Measurements from ENCODE around the gene SRPX.

The SRPX gene

DNA sequence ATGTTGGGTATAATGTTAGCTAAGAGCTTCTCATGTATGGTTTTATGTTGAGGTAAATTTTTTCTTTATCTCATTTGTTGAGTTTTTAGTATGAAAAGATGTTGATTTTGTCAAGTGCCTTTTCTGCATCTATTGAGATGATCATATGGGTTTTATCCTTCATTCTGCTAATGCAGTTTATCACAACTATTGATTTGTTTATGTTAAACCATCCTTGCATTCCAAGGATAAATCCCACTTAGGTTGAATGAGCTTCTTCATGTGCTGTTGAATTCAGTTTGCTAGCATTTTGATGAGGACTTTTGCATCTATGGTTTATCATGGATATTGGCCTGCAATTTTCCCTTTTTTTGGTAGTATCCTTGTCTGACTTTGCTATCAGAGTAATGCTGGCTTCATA lies 121.0 kb downstream of the SRPX start:
- H3K4me3 ChIP-seq (ENCODE audit: low read depth, low read length): no peak overlapping the region
- TF ChIP-seq, protein P1, sequence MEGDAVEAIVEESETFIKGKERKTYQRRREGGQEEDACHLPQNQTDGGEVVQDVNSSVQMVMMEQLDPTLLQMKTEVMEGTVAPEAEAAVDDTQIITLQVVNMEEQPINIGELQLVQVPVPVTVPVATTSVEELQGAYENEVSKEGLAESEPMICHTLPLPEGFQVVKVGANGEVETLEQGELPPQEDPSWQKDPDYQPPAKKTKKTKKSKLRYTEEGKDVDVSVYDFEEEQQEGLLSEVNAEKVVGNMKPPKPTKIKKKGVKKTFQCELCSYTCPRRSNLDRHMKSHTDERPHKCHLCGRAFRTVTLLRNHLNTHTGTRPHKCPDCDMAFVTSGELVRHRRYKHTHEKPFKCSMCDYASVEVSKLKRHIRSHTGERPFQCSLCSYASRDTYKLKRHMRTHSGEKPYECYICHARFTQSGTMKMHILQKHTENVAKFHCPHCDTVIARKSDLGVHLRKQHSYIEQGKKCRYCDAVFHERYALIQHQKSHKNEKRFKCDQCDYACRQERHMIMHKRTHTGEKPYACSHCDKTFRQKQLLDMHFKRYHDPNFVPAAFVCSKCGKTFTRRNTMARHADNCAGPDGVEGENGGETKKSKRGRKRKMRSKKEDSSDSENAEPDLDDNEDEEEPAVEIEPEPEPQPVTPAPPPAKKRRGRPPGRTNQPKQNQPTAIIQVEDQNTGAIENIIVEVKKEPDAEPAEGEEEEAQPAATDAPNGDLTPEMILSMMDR (IDR thresholded peaks at IDR 0.05; ENCODE audit: low read depth, low read length, missing control alignments): no peak
- no peak for DNase-seq (ENCODE audit: low read depth)

All from GM12864 (cell line).